HG03460 (cell line): ENCODE data around the gene SMS.
A peak's percentile ranks its signal among the peaks of the same experiment; 100 is the strongest.

ENCODE experiments used
- ATAC-seq: cut with Tn5 transposase; IDR thresholded peaks from one replicate; pipeline ENCODE4 v1.9.1; 2021; ENCODE audit not compliant: unreplicated experiment

Gene SMS

GRCh38 chrX:21975812-21976211, 35.3 kb downstream of the SMS start:
- no peak for ATAC-seq

DNA sequence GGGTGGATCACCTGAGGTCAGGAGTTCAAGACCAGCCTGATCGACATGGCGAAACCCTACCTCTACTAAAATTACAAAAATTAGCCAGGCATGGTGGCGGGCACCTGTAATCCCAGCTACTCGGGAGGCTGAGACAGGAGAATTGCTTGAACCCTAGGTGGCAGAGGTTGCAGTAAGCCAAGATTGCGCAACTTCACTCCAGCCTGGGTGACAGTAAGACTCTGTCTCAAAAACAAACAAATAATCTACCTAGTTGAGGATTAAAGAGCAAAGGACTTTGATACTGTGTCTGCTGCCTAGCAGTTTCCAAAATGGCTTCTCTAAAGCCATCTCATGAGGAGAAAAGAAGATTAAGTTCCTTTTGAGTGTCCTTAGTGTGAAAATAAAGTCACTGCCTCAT, 37.8 kb downstream of the SMS start:
- no peak for ATAC-seq

DNA sequence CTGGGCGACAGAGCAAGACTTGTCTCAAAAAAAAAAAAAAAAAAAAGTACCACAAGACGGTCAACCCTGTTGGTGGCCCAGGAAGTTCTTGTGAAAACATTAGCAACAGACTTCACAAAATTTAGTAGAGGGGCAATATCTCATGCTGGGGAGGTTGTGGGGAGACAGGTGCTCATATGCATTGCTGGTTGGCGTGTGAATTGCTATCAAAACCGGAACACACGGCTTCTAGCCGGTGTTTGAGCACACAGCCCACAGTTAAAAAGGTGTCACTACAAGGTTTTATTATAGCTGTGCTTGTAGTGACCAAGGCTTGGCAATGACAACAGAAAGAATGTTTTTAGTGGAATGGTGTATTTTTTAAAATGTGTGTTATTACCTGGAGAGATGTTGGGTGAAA, 41.8 kb downstream of the SMS start:
- ATAC-seq, result no peak

GRCh38 chrX:21985332-21985777, 44.8 kb downstream of the SMS start:
- ATAC-seq, result peak; percentile 91

GRCh38 chrX:21986596-21986995, 46.1 kb downstream of the SMS start:
- no peak for ATAC-seq

DNA sequence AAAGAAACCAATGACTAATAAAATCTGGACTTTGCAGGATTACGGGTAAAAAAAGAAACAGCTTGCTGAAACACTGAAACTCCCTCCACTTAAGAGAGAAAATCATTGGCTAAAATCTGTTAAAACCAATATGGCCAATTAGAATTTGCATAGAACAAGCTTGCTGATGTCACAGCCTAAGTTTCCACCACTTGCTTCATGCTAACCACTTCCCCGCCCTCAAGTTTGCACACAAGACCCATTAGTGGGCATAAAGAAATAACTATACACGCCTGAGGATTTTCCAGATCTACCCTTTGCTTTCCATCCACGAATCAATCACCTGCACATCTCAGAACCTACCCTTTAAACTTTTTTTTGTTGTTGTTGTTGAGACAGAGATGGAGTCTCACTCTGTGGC, 48.9 kb downstream of the SMS start:
- ATAC-seq, result peak; percentile 41

DNA sequence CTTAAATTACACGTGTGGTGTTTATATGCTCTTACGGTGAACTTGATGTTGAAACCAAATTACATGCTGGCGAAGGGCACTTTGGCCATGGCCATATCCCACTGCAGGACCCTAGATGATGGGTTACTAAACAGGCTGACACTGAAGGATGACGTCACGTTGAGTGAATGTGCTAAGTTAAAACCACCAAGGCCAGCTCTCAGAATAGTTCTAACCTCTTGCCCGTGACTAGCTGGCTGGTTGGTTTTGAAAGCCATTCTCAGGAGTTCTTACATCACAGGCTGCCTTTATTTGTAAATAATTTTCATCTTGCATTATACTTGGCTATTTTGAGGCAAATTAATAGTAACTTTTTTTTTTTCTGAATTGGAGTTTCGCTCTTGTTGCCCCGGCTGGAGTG, 50.3 kb downstream of the SMS start:
- ATAC-seq, result no peak

DNA sequence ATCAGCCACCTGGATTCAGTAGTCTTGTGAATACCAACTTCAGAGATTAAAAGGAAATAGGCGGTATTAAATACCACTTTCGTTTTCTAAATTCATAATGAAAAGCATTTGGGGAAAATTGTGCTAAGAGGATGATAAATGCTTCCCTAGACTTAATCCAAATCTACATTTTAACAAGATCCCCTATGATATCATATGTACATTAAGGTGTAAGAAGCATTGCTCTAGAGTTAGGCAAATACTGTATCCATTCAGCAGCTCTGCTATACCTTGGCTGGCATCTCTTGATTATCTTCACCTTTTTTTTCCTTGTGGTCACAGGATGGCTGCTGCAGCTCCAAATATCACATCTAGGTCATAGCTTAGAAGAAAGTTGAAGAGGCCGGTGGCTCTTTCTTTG, 51.0 kb downstream of the SMS start:
- no peak for ATAC-seq

DNA sequence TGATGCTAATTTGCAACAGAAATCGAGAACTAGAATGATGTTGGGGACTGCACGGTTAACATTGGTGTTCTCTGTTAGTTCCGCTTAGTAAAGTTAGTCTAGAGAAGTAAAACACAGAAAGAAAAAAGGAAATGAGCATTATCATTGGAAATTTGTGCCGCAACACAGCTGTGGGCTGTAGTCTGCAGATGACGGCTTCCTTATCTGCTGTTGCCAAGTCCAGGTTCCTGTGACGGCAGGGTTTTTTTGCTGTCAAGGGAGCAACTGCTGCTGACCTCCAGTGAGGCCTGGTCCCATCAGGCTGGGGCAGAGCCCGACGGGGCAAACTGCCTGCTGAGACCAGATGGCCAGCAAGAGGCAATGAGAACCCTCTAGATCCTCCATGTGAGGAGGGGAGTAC, 52.8 kb downstream of the SMS start:
- ATAC-seq, result peak; percentile 61

GRCh38 chrX:21996872-21997455, 56.5 kb downstream of the SMS start:
- ATAC-seq, result no peak

- ATAC-seq, result no peak
Observed at GRCh38 chrX:21998037-21998436, 57.5 kb downstream of the SMS start.

DNA sequence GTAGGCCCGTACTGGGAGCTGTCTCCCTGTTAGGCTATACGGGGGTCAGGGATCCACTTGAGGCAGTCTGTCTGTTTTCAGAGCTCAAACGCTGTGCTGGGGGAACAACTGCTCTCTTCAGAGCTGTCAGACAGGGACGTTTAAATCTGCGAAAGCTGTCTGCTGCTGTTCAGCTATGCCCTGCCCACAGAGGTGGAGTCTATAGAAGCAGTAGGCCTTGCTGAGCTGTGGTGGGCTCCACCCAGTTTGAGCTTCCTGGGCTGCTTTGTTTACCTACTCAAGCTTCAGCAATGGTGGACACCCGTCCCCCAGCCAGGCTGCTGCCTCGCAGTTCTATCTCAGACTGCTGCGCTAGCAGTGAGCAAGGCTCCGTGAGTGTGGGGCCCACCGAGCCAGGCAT, 64.4 kb downstream of the SMS start:
- ATAC-seq, result no peak

GRCh38 chrX:22012051-22012450, 71.5 kb downstream of the SMS start:
- ATAC-seq, result no peak

DNA sequence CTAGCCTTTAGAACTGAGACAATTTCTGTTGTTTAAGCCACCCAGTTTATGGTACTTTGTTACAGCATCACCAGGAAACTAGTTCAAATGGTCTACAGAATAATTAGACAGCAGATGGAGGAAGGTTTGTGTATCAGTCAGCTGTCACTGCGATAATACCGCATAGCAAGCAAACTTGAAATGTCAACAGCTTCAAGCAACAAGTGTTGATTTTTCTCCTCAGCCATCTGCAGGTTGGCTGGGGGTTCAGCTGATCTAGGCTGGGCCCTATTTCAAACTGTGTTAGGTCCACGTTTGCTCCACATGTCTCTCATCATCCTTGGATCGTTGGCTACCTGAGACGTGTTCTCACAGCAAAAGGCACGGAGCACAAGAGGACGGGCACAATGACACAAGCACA, 72.4 kb downstream of the SMS start:
- ATAC-seq, result no peak

DNA sequence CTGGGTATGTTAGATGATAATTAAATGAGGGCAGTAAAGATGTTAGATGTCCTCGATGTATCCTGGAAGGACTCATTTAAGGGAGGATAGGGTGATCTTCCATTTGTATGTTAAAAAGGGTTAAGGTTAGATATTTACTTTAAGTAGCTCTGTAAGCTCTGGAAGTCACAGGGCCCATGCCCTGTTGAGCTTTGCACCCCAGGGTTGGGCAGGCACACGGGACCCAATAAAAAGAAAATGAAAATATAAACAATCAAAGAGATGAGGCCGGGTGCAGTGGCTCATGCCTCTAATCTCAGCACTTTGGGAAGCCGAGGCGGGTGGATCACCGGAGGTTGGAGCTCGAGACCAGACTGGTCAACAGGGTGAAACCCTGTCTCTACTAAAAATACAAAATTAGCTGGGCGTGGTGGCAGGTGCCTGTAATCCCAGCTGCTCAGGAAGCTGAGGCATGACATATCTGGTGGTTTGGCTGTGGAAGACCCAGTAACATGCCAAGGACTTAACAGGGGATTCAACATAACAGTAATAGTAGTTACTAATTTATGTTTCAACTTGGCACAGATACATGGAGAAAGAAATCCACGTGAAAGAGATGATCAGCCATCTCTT, 74.7 kb downstream of the SMS start:
- ATAC-seq, result no peak

- no peak for ATAC-seq
Observed at GRCh38 chrX:22021751-22022324, 81.3 kb downstream of the SMS start.

DNA sequence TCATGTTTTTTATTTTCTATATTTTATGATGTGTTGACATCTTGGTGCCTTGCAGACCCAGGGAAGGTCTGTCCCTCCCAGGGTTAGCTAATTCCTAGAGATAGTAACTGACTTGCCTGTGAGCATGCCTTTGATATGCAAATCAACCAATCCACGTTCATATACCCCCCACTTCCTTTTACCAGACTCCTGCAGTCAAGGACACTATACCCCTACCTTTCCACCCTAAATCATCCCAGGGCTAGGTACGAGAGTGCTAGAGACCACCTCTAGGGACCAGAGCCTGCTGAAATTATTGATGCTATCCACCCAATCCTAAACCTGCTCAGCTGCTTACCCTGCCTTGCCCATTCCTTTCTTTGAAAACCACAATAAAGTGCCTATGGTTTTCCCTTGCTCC, 84.1 kb downstream of the SMS start:
- no peak for ATAC-seq

DNA sequence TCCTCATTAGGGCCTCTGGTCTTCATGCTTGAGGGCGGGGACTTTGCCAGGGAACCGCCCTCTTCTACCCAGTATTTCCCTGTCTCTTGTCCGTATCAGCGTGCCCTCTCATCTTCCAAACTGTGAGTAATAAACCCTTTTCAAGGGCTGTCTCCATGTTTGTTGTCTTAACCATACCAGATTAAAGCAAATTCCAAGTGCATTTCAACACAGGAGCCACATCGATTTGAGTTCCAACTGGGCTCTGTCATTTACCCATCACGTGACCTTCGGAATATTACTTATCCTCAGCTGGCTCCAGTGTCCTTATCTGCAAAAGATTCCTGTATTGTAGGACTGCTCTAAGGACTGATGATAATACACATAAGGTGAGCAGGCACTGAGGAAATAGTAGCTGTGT, 85.2 kb downstream of the SMS start:
- ATAC-seq, result no peak

GRCh38 chrX:22026731-22027130, 86.2 kb downstream of the SMS start:
- no peak for ATAC-seq

DNA sequence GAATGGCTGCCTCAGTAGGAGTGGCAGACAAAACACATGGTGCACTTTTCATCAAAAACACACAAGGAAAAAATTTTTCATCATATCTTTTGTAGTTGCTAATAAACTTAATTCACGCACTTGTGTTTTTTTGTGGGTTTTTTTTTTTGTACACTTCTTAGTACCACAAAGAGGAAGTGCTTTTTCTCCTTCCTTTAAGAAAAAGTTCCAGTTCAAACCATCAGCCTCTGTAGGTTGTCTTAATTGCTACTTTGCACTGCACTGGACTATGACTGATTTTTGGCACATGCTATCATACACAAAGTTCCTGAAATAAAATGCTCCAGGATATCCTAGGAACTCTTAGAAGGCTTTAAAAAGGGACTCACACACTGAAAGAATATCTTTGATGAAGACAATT, 91.6 kb downstream of the SMS start, which contains the start of gene PHEX:
Gene PHEX (plus strand): TSS at position 242 of the 400 bp plus-strand sequence. CDS start 681 bp downstream, outside the sequence.
- no peak for ATAC-seq

DNA sequence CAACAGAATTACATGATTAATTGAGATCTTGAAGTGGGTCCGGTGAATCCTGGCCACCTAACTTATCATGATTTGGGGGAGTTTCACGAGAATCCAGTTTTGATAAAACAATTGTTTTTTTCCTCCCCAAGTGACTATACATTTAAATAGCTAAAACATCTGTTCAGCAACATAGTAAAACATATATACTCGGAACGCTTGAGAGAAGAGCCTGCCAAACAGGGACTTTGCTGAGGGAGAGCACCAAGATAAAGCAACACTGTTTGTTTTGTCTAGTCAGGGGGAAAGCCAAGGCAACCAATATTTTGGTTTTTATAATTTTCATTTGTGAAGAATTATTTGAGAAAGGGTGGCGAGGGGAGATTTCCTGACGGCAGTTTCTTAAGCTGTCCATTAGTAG, 92.0 kb downstream of the SMS start:
- no peak for ATAC-seq

GRCh38 chrX:22033818-22034217, 93.3 kb downstream of the SMS start:
- no peak for ATAC-seq

DNA sequence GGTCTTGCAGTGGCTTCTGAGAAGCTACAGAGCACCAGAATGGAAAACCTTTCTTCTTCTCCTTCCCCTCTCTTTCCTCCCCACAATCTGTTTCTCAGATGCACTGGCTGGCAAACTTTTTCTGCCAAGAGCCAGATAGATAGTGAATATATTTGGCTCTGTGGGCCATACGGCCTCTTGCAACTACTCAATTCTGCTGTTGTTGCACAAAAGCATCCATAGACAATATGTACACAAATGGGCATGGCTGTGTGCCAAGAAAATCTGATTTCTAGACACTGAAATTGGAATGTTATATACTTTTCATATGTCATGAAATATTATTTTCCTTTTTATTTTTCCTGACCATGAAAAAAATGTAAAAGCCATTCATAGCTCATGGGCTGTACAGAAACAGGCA, 94.7 kb downstream of the SMS start:
- no peak for ATAC-seq
